HUES6 (cell line): ENCODE measurements around the gene RNF151.

Experiments used
- H3K27ac ChIP-seq: 2 replicates; pipeline ENCODE4 v1.7.0; 2013; ENCODE audit warnings: low read depth, mild to moderate bottlenecking, low read length, inconsistent platforms
- H3K27me3 ChIP-seq: 2 replicates; pipeline ENCODE4 v1.6.1; 2013; ENCODE audit warnings: low read length; ENCODE audit not compliant: control insufficient read depth, insufficient read depth
- H3K36me3 ChIP-seq: 2 replicates; pipeline ENCODE4 v1.6.1; 2013; ENCODE audit warnings: low read length; ENCODE audit not compliant: control insufficient read depth, insufficient read depth
- H3K4me1 ChIP-seq: 2 replicates; pipeline ENCODE4 v1.6.1; 2013; ENCODE audit warnings: low read length; ENCODE audit not compliant: control insufficient read depth, insufficient read depth
- H3K4me3 ChIP-seq: 2 replicates; pipeline ENCODE4 v1.5.1; 2013; ENCODE audit warnings: low read depth, low read length
- H3K9ac ChIP-seq: one replicate; pipeline ENCODE4 v1.6.1; 2013; ENCODE audit warnings: mild to moderate bottlenecking, low read length
- H3K9me3 ChIP-seq: 2 replicates; pipeline ENCODE4 v1.6.1; 2013; ENCODE audit warnings: low read depth, low read length; ENCODE audit not compliant: control insufficient read depth, insufficient read depth

The RNF151 gene

GRCh38 chr16:1974157-1975070 lies 7.8 kb downstream of the RNF151 start:
- peaks cover 4% of the 10 kb centered on the region for H3K27me3 ChIP-seq
- peaks cover 43% of the 10 kb centered on the region for H3K36me3 ChIP-seq
- no peak overlapping the region for H3K27ac ChIP-seq
- H3K9me3 ChIP-seq: no peaks in the 10 kb centered on the region
- H3K4me3 ChIP-seq: no peak overlapping the region
- no peak overlapping the region for H3K9ac ChIP-seq
- peaks cover 8% of the 10 kb centered on the region for H3K4me1 ChIP-seq

- H3K36me3 ChIP-seq: peaks cover 43% of the 10 kb centered on the region
These were observed 9.0 kb downstream of the RNF151 start for GRCh38 chr16:1975432-1976215.

DNA sequence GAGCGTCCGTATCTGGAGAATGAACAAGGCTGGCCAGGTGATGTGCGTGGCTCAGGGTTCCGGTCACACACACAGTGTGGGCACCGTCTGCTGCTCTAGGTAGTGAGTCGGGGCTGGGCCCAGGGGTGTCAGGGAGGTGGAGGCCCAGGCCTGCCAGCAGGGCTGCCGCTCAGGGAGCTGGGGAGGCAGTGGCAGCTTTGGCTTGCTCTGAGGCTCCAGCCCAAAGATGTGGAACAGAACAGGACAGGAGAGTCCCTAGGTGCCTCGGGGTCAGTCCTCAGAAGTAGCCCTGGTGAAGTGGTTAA lies 9.5 kb downstream of the RNF151 start:
- Histone ChIP-seq H3K9me3 (no peaks in the 10 kb centered on the region), H3K4me3 (no peak overlapping the region), H3K9ac (no peak overlapping the region), H3K36me3 (peaks cover 43% of the 10 kb centered on the region), H3K27ac (no peak overlapping the region), H3K27me3 (peaks cover 21% of the 10 kb centered on the region), H3K4me1 (peaks cover 17% of the 10 kb centered on the region)

More at GRCh38 chr16:1975432-1976215, 9.0 kb downstream of the RNF151 start:
- H3K27ac ChIP-seq: no peak overlapping the region
- H3K9ac ChIP-seq: no peak overlapping the region
- peaks cover 14% of the 10 kb centered on the region for H3K4me1 ChIP-seq
- H3K4me3 ChIP-seq: no peak overlapping the region
- peaks cover 16% of the 10 kb centered on the region for H3K27me3 ChIP-seq
- no peaks in the 10 kb centered on the region for H3K9me3 ChIP-seq

- Histone ChIP-seq H3K27me3 (peaks cover 32% of the 10 kb centered on the region), H3K9me3 (no peaks in the 10 kb centered on the region), H3K4me3 (no peak overlapping the region), H3K27ac (no peak overlapping the region), H3K9ac (no peak overlapping the region), H3K36me3 (peaks cover 43% of the 10 kb centered on the region), H3K4me1 (peaks cover 27% of the 10 kb centered on the region)
These were observed 10.6 kb downstream of the RNF151 start for GRCh38 chr16:1976951-1977874.

DNA sequence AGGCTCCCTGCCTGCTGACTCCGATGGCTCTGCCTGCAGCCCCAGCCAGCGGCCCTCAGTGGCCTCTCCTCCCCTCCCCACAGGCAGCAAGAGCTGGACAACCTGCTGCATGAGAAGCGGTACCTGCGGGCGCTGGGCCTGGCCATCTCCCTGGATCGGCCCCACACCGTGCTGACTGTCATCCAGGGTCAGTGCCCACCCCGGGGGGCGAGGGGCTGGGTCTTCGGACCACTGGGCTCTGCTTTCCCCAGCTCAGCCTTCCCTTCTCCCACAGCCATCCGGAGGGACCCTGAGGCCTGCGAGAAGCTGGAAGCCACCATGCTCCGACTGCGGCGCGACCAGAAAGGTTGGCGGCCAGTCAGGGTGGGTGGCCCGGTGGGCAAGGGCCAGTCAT lies 11.2 kb downstream of the RNF151 start:
- Histone ChIP-seq H3K27me3 (peaks cover 38% of the 10 kb centered on the region), H3K9ac (no peak overlapping the region), H3K4me3 (no peak overlapping the region), H3K36me3 (peaks cover 43% of the 10 kb centered on the region), H3K27ac (no peak overlapping the region), H3K4me1 (peaks cover 24% of the 10 kb centered on the region), H3K9me3 (no peaks in the 10 kb centered on the region)

DNA sequence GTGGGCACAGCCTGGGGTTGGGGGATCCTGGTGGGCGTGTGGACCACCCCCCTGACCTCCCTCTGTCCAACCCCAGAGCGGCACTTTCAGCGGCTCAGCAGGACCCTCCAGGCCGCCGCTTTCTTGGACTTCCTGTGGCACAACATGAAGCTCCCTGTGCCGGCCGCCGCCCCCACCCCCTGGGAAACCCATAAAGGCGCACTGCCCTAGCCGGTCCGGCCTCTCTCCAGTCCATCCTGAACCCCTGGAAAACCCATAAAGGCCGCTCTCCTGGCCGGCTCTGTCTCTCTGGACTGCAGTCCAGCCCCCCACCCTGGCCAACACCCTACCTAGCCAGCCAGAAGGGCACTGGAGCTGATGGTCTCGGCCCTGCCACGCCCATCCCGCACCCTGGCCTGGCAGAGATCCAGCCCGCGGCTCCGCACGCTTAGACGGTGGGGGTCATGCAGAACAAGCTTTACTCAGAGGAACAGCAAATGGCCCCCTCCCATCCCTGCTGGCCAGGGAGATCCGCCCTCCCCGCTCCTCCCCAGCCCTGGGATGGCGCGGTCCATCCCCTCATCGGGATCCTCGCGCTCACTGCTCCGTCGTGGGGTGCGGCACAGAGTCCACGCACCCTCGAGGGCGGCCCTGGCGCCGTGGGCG lies 11.9 kb downstream of the RNF151 start:
- H3K36me3 ChIP-seq: peaks cover 43% of the 10 kb centered on the region
- peaks cover 28% of the 10 kb centered on the region for H3K4me1 ChIP-seq
- H3K4me3 ChIP-seq: peak overlapping the region; percentile 69
- H3K27me3 ChIP-seq: peaks cover 43% of the 10 kb centered on the region
- H3K9ac ChIP-seq: no peak overlapping the region
- no peak overlapping the region for H3K27ac ChIP-seq
- no peaks in the 10 kb centered on the region for H3K9me3 ChIP-seq

DNA sequence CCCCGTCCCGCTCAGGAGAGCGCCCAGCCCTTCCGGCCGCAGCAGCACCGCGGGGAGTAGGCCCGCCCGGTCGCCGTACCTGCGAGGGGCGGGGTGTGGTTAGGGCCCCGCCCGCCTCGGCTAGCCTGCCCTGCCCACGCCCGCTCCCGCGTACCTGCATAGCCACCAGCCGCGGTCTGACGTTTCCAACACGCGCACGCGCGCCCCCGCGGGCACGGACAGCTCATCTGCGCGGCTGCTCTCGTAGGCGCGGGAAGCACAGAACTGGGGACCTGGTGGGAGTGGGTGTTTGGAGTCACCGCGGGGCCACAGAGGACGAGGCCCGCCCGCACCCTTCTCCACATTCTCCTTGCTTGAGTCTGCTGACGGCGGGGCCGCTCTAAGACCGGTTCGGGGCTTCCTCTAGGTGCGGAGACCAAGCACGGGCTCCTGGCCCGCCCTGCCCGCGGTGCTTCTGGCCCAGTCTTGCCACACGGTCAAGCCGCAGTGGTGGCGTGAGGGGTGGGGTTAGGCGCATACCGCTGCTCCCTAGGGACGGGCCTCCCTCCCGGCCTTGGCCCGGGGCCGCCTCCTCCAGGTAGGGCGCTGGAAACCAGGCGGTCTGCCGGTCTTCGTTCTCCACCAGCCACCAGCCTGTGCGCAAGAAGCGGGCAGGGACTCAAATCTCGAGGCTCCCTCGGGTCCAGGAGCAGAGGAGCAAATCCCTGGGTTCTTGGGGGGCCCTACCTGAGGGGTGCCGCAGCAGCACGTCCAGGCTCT lies 12.8 kb downstream of the RNF151 start:
- Histone ChIP-seq H3K9me3 (no peaks in the 10 kb centered on the region), H3K27me3 (peaks cover 43% of the 10 kb centered on the region), H3K4me3 (peak overlapping the region; percentile 69), H3K9ac (peak overlapping the region; percentile 56), H3K27ac (no peak overlapping the region), H3K36me3 (peaks cover 38% of the 10 kb centered on the region), H3K4me1 (peaks cover 28% of the 10 kb centered on the region)

- Histone ChIP-seq H3K9ac (peak overlapping the region; percentile 56), H3K4me1 (peaks cover 33% of the 10 kb centered on the region), H3K27me3 (peaks cover 43% of the 10 kb centered on the region), H3K36me3 (peaks cover 30% of the 10 kb centered on the region), H3K27ac (no peak overlapping the region), H3K4me3 (peak overlapping the region; percentile 69), H3K9me3 (no peaks in the 10 kb centered on the region)
These were observed 13.5 kb downstream of the RNF151 start for GRCh38 chr16:1980030-1980769.

DNA sequence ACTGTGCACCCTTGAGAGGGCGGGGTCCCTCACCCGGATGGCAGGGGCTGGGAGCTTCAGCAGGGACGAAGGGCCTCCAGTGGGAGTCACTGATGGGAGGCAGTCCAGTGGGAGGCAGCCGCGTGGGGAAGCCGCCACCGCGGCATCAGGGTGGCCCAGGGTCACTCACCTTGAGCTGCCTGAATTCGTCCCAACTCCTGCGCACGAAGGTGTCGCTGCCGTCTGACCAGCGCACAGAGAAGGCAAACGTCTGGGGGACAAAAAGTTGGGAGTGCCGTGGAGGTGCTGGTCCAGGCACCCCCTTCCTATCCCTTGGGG lies 14.1 kb downstream of the RNF151 start:
- H3K27me3 ChIP-seq: peaks cover 43% of the 10 kb centered on the region
- no peak overlapping the region for H3K9ac ChIP-seq

More for the DNA sequence above, 14.1 kb downstream of the RNF151 start:
- Histone ChIP-seq H3K9me3 (no peaks in the 10 kb centered on the region), H3K4me3 (peak overlapping the region; percentile 69), H3K27ac (no peak overlapping the region), H3K4me1 (peaks cover 34% of the 10 kb centered on the region), H3K36me3 (peaks cover 28% of the 10 kb centered on the region)
